ENCODE measurements around the gene LUC7L2. TPM values are rescaled to one million over a fixed set of nuclear protein-coding genes. Genes with fewer than 3 reads are reported as not detected.

Gene LUC7L2
- total and polyA plus RNA-seq, 2 of the 8 experiments (the other 6 are each of a cell fraction or from before 2014, with no cell fraction given) = 22.9 to 67.8 TPM

DNA sequence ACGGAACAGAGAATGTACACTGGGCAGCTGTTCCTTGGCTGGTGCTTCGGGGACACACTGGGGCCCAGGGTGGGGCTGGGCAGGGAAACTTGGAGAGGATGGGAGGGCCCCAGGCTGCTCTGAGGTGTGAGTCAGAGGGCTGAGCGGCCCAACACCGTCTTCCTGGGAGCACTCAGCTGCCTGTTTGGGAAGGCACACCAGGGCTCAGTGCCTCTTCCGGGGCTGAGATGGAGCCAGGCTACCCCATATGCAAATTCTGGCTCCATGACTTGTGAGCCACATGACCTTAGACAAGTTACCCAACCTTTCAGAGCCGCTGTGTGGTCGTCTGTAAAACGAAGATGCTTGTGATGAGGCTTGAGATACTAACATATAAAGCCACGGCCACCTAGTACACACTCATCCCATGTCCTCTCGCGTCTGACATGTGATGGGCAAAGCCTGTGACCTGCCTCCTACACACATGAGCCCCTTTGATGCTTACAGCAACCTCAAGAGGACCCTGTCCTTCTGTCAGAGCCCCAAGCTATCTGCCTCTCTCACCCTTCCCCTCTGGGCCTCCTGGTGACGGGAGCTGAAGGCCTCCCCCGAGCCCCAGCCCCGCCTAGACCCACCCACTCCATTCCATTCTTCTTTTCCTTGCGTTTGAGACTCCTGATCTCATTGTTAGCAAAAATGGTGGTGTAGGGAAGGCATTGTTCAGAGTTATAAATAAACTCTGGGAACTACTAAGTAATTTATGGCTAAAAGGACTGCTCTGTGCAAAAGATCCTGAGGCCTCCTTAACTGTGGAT, 97.7 kb downstream of the LUC7L2 start (continued):
- TF ChIP-seq, protein P1, sequence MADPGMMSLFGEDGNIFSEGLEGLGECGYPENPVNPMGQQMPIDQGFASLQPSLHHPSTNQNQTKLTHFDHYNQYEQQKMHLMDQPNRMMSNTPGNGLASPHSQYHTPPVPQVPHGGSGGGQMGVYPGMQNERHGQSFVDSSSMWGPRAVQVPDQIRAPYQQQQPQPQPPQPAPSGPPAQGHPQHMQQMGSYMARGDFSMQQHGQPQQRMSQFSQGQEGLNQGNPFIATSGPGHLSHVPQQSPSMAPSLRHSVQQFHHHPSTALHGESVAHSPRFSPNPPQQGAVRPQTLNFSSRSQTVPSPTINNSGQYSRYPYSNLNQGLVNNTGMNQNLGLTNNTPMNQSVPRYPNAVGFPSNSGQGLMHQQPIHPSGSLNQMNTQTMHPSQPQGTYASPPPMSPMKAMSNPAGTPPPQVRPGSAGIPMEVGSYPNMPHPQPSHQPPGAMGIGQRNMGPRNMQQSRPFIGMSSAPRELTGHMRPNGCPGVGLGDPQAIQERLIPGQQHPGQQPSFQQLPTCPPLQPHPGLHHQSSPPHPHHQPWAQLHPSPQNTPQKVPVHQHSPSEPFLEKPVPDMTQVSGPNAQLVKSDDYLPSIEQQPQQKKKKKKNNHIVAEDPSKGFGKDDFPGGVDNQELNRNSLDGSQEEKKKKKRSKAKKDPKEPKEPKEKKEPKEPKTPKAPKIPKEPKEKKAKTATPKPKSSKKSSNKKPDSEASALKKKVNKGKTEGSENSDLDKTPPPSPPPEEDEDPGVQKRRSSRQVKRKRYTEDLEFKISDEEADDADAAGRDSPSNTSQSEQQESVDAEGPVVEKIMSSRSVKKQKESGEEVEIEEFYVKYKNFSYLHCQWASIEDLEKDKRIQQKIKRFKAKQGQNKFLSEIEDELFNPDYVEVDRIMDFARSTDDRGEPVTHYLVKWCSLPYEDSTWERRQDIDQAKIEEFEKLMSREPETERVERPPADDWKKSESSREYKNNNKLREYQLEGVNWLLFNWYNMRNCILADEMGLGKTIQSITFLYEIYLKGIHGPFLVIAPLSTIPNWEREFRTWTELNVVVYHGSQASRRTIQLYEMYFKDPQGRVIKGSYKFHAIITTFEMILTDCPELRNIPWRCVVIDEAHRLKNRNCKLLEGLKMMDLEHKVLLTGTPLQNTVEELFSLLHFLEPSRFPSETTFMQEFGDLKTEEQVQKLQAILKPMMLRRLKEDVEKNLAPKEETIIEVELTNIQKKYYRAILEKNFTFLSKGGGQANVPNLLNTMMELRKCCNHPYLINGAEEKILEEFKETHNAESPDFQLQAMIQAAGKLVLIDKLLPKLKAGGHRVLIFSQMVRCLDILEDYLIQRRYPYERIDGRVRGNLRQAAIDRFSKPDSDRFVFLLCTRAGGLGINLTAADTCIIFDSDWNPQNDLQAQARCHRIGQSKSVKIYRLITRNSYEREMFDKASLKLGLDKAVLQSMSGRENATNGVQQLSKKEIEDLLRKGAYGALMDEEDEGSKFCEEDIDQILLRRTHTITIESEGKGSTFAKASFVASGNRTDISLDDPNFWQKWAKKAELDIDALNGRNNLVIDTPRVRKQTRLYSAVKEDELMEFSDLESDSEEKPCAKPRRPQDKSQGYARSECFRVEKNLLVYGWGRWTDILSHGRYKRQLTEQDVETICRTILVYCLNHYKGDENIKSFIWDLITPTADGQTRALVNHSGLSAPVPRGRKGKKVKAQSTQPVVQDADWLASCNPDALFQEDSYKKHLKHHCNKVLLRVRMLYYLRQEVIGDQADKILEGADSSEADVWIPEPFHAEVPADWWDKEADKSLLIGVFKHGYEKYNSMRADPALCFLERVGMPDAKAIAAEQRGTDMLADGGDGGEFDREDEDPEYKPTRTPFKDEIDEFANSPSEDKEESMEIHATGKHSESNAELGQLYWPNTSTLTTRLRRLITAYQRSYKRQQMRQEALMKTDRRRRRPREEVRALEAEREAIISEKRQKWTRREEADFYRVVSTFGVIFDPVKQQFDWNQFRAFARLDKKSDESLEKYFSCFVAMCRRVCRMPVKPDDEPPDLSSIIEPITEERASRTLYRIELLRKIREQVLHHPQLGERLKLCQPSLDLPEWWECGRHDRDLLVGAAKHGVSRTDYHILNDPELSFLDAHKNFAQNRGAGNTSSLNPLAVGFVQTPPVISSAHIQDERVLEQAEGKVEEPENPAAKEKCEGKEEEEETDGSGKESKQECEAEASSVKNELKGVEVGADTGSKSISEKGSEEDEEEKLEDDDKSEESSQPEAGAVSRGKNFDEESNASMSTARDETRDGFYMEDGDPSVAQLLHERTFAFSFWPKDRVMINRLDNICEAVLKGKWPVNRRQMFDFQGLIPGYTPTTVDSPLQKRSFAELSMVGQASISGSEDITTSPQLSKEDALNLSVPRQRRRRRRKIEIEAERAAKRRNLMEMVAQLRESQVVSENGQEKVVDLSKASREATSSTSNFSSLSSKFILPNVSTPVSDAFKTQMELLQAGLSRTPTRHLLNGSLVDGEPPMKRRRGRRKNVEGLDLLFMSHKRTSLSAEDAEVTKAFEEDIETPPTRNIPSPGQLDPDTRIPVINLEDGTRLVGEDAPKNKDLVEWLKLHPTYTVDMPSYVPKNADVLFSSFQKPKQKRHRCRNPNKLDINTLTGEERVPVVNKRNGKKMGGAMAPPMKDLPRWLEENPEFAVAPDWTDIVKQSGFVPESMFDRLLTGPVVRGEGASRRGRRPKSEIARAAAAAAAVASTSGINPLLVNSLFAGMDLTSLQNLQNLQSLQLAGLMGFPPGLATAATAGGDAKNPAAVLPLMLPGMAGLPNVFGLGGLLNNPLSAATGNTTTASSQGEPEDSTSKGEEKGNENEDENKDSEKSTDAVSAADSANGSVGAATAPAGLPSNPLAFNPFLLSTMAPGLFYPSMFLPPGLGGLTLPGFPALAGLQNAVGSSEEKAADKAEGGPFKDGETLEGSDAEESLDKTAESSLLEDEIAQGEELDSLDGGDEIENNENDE (IDR thresholded peaks at IDR 0.05; ENCODE audit: insufficient replicate concordance, low read length) = no peak
- TF ChIP-seq, protein P2, sequence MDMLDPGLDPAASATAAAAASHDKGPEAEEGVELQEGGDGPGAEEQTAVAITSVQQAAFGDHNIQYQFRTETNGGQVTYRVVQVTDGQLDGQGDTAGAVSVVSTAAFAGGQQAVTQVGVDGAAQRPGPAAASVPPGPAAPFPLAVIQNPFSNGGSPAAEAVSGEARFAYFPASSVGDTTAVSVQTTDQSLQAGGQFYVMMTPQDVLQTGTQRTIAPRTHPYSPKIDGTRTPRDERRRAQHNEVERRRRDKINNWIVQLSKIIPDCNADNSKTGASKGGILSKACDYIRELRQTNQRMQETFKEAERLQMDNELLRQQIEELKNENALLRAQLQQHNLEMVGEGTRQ (IDR thresholded peaks at IDR 0.05; ENCODE audit: low read length) = no peak
- TF ChIP-seq RBBP5 (IDR thresholded peaks at IDR 0.05; ENCODE audit: borderline replicate concordance, low read depth, low read length) (no peak), TCF12 (IDR thresholded peaks at IDR 0.05; ENCODE audit: low read depth, low read length) (no peak), RNF2 (IDR thresholded peaks at IDR 0.05; ENCODE audit: borderline replicate concordance, low read depth, low read length, missing control alignments, poor library complexity, severe bottlenecking) (no peak), CHD2 (IDR thresholded peaks at IDR 0.05; ENCODE audit: low read length) (no peak), KDM5A (IDR thresholded peaks at IDR 0.05; ENCODE audit: low read length) (no peak)
- TF ChIP-seq, protein P3, sequence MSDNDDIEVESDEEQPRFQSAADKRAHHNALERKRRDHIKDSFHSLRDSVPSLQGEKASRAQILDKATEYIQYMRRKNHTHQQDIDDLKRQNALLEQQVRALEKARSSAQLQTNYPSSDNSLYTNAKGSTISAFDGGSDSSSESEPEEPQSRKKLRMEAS (IDR thresholded peaks at IDR 0.05) = no peak

Measured in H1 (cell line).